HepG2 (cell line): ENCODE data around the gene HELZ. TPM values are rescaled to one million over a fixed set of nuclear protein-coding genes. Genes with fewer than 3 reads are reported as not detected.

Experiments used
- ATAC-seq: fragments of 200-7000 bp; cut with Tn5 transposase; 3 replicates; pipeline ENCODE4 v1.9.1; 2020; ENCODE audit warnings: mild to moderate bottlenecking, moderate library complexity
- BruUV-seq: library from RNA; stranded (reverse); fragments of 400-500 nt; replicated peaks from 2 replicates; lab custom pipeline; 2021; lab: Mats Ljungman, UMichigan
- CTCF ChIA-PET: fragments of 300-600 bp; formaldehyde crosslinking; extraction: SDS; loops from one replicate; lab custom pipeline; 2021; ENCODE audit warnings: low total read pairs, inconsistent platforms, low intra/inter-chr PET ratio; lab: Yijun Ruan, JAX
- POLR2A ChIA-PET: fragments of 350-600 bp; sonication (Branson Sonifier 250); formaldehyde crosslinking; loops from one replicate; lab custom pipeline; 2020; ENCODE audit warnings: antibody characterized with exemption, inconsistent platforms; lab: Yijun Ruan, JAX
- DNase-seq: peaks from one replicate; pipeline ENCODE4 v3.0.0-alpha.2; 2015; ENCODE audit warnings: low spot score
- FAIRE-seq: peaks from 3 replicates; lab custom pipeline; 2011; peaks lifted over from hg19 to GRCh38; lab: Jason Lieb, UNC
- H2AFZ ChIP-seq: one replicate; pipeline ENCODE4 v1.6.1; 2011; ENCODE audit warnings: low read length, inconsistent platforms
- H3K27ac ChIP-seq: fragments of 300-600 bp; 3 replicates; pipeline ENCODE4 v1.8.0; 2011; ENCODE audit warnings: mixed run types, mild to moderate bottlenecking, mixed read lengths, low read length, inconsistent platforms; ENCODE audit not compliant: insufficient read depth; ENCODE audit errors: extremely low read length
- H3K27me3 ChIP-seq, 2 experiments: fragments of 200-600 bp in 1 of 2; 2 replicates in 1 of 2; 3 replicates in 1 of 2; pipeline versions ENCODE4 v1.6.0 to v1.8.0; 2011; ENCODE audit warnings: low read length in 2 of 2, mild to moderate bottlenecking in 2 of 2, moderate library complexity in 2 of 2, inconsistent platforms in 1 of 2; ENCODE audit not compliant: insufficient read depth in 2 of 2, control insufficient read depth in 1 of 2
- H3K36me3 ChIP-seq, 2 experiments: fragments of 200-600 bp in 1 of 2; replicated peaks in 1 of 2; 2 replicates in 1 of 2; 3 replicates in 1 of 2; pipeline versions ENCODE4 v1.5.1 to v1.8.0; 2011; ENCODE audit warnings: low read length in 2 of 2, inconsistent platforms in 1 of 2; ENCODE audit not compliant: insufficient read depth in 2 of 2, control insufficient read depth in 1 of 2
- H3K4me1 ChIP-seq: 2 replicates; pipeline ENCODE4 v1.5.1; 2012; ENCODE audit warnings: low read length, inconsistent platforms; ENCODE audit not compliant: insufficient read depth
- H3K4me2 ChIP-seq: 2 replicates; pipeline ENCODE4 v1.6.0; 2011; ENCODE audit warnings: low read depth, low read length, inconsistent platforms
- H3K4me3 ChIP-seq, 3 experiments: fragments of 200-600 bp in 1 of 3; sonication (generic), shearing (Covaris generic) in 1 of 3; replicated peaks in 1 of 3; 2 replicates each; pipeline ENCODE4 v1.5.1; 2011 to 2016; ENCODE audit warnings: low read length in 3 of 3, inconsistent platforms in 2 of 3, low read depth in 2 of 3, mild to moderate bottlenecking in 2 of 3, control low read depth in 1 of 3, mixed read lengths in 1 of 3; ENCODE audit not compliant: insufficient read depth in 1 of 3
- H3K79me2 ChIP-seq: one replicate; pipeline ENCODE4 v1.6.1; 2011; ENCODE audit warnings: low read length, inconsistent platforms; ENCODE audit not compliant: insufficient read depth
- H3K9ac ChIP-seq: 2 replicates; pipeline ENCODE4 v1.6.0; 2011; ENCODE audit warnings: mild to moderate bottlenecking, low read depth, low read length, inconsistent platforms; ENCODE audit not compliant: insufficient read depth
- H3K9me3 ChIP-seq: 2 replicates; pipeline ENCODE4 v1.5.1; 2012; ENCODE audit warnings: mild to moderate bottlenecking, low read length
- H4K20me1 ChIP-seq: 2 replicates; pipeline ENCODE4 v1.6.0; 2011; ENCODE audit warnings: inconsistent platforms, mild to moderate bottlenecking, low read length, moderate library complexity; ENCODE audit not compliant: insufficient read depth
- ATM ChIP-seq: fragments of 450-650 bp; IDR thresholded peaks from 2 replicates; pipeline ENCODE4 v1.7.1; 2017; ENCODE audit warnings: mild to moderate bottlenecking, borderline replicate concordance
- CBX5 ChIP-seq: sonication (generic); formaldehyde crosslinking; IDR thresholded peaks from 2 replicates; pipeline ENCODE4 v1.4.0; 2020; ENCODE audit warnings: missing genetic modification reagents, borderline replicate concordance
- CREB1 ChIP-seq, 2 experiments: fragments of 450-650 bp in 1 of 2; IDR thresholded peaks; 2 replicates each; pipeline ENCODE4 v1.6.1; 2016 to 2017; ENCODE audit warnings: control low read depth in 1 of 2, mild to moderate bottlenecking in 1 of 2, missing compliant biosample characterization in 1 of 2, missing genetic modification characterization in 1 of 2
- ELF1 ChIP-seq: sonication (generic); formaldehyde crosslinking; IDR thresholded peaks from 2 replicates; pipeline ENCODE4 v1.4.0; 2020; ENCODE audit warnings: missing genetic modification reagents
- HHEX ChIP-seq: IDR thresholded peaks from 2 replicates; pipeline ENCODE4 v1.6.1; 2016; ENCODE audit warnings: control low read depth
- NONO ChIP-seq, 2 experiments: fragments of 450-650 bp in 1 of 2; sonication (generic) in 1 of 2; formaldehyde crosslinking in 1 of 2; IDR thresholded peaks in 1 of 2; conservative IDR thresholded peaks in 1 of 2; 2 replicates each; pipeline versions ENCODE4 v1.6.1 to v1.8.0; 2017 to 2022; ENCODE audit warnings: mild to moderate bottlenecking in 1 of 2, missing genetic modification reagents in 1 of 2, moderate library complexity in 1 of 2
- RAD51 ChIP-seq: fragments of 450-650 bp; IDR thresholded peaks from 2 replicates; pipeline ENCODE4 v1.6.1; 2016; ENCODE audit warnings: borderline replicate concordance
- ZKSCAN1 ChIP-seq: fragments of 150-350 bp; IDR thresholded peaks from 2 replicates; pipeline ENCODE4 v1.6.1; 2014; ENCODE audit warnings: low read length
- ZNF207 ChIP-seq: fragments of 450-650 bp; IDR thresholded peaks from 2 replicates; pipeline ENCODE4 v1.6.1; 2016; ENCODE audit warnings: antibody characterized with exemption, borderline replicate concordance
- ZNF329 ChIP-seq: sonication (generic); formaldehyde crosslinking; IDR thresholded peaks from 2 replicates; pipeline ENCODE4 v1.9.0; 2021; ENCODE audit warnings: low read depth, mild to moderate bottlenecking, missing genetic modification reagents
- WGBS: methylation state at CpG from one replicate; pipeline ENCODE4 v1.1.6; 2017; ENCODE audit warnings: low lambda C conversion rate; 5-methylcytosine and 5-hydroxymethylcytosine counted together
- in situ Hi-C: cut with HindIII; loops from 2 replicates; pipeline ENCODE4 v1.10.0; 2017; ENCODE audit warnings: low pct_unique_long_range_greater_than_20kb; ENCODE audit not compliant: extremely low pct_ligation_motif_present
- intact Hi-C: fragments of 100-400 bp; cut with micrococcal nuclease; formaldehyde crosslinking; loops from one replicate; pipeline ENCODE4 v1.10.0; 2022; ENCODE audit not compliant: unreplicated experiment
- polyA plus RNA-seq, 8 experiments: library from polyadenylated mRNA; depleted of rRNA in 3 of 8; stranded (reverse) in 7 of 8; unstranded in 1 of 8; fragments of >200 nt; fragmentation: Illumina TruSeq in 4 of 8; extraction: Trizol in 4 of 8; gene quantifications; 2 replicates each; pipeline versions ENCODE4 v1.2.1 to v1.2.3, GENCODE V29; 2011 to 2016; ENCODE audit warnings: low read depth in 4 of 8, missing spikeins in 1 of 8, mixed read lengths in 1 of 8; ENCODE audit not compliant: insufficient read depth in 1 of 8
- total RNA-seq, 5 experiments: library from RNA; depleted of rRNA; stranded (reverse); fragments of >200 nt; fragmentation: Illumina TruSeq; extraction: Trizol; gene quantifications; 2 replicates each; pipeline ENCODE4 v1.2.3, GENCODE V29; 2016; ENCODE audit warnings: low read depth in 1 of 5
- TF ChIP-seq, protein P1 (sequence below): IDR thresholded peaks from 2 replicates; pipeline ENCODE4 v1.6.1; 2016; ENCODE audit warnings: missing compliant biosample characterization, missing genetic modification reagents, borderline replicate concordance
- TF ChIP-seq, protein P2 (sequence below): sonication (generic); formaldehyde crosslinking; IDR thresholded peaks from 2 replicates; pipeline ENCODE4 v1.8.0; 2022; ENCODE audit warnings: low read depth, missing genetic modification reagents
- TF ChIP-seq, protein P3 (sequence below): sonication (generic); formaldehyde crosslinking; IDR thresholded peaks from 2 replicates; pipeline ENCODE4 v1.4.0; 2020; ENCODE audit warnings: missing genetic modification reagents, borderline replicate concordance
- TF ChIP-seq, protein P4 (sequence below): sonication (generic); formaldehyde crosslinking; IDR thresholded peaks from 2 replicates; pipeline ENCODE4 v1.5.0; 2020; ENCODE audit warnings: mild to moderate bottlenecking, missing genetic modification reagents, borderline replicate concordance

The HELZ gene
- total and polyA plus RNA-seq, 2 of the 13 experiments (the other 11 are each of a cell fraction or from before 2014, with no cell fraction given): 35.3 to 52.4 TPM

DNA sequence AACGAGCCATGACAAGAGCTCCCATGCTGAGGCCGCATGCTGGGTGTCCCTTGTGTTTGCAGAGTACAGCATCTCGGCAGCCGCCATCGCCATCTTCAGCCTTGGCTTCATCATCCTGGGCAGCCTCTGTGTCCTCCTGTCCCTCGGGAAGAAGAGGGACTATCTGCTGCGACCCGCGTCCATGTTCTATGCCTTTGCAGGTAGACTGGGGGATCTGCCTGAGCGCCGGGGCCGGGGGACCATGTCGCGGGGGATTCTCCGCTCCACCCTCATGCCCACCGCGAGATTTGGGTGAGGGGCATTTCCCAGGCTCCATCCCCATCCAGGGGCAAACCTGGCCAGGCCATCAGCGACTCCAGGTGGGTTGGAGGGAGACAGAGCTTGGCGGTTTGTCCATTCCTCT lies 190.0 kb downstream of the HELZ start (continued):
- TF ChIP-seq, protein P1, sequence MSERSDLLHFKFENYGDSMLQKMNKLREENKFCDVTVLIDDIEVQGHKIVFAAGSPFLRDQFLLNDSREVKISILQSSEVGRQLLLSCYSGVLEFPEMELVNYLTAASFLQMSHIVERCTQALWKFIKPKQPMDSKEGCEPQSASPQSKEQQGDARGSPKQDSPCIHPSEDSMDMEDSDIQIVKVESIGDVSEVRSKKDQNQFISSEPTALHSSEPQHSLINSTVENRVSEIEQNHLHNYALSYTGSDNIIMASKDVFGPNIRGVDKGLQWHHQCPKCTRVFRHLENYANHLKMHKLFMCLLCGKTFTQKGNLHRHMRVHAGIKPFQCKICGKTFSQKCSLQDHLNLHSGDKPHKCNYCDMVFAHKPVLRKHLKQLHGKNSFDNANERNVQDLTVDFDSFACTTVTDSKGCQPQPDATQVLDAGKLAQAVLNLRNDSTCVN (CRISPR knock-in tag): no peak
- TF ChIP-seq ZNF329: no peak
- TF ChIP-seq CBX5: no peak
- TF ChIP-seq, protein P2, sequence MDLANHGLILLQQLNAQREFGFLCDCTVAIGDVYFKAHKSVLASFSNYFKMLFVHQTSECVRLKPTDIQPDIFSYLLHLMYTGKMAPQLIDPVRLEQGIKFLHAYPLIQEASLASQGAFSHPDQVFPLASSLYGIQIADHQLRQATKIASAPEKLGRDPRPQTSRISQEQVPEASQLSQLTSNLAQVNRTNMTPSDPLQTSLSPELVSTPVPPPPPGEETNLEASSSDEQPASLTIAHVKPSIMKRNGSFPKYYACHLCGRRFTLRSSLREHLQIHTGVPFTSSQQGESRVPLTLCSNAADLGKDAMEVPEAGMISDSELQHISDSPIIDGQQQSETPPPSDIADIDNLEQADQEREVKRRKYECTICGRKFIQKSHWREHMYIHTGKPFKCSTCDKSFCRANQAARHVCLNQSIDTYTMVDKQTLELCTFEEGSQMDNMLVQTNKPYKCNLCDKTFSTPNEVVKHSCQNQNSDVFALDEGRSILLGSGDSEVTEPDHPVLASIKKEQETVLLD (CRISPR knock-in tag): no peak
- TF ChIP-seq, protein P3, sequence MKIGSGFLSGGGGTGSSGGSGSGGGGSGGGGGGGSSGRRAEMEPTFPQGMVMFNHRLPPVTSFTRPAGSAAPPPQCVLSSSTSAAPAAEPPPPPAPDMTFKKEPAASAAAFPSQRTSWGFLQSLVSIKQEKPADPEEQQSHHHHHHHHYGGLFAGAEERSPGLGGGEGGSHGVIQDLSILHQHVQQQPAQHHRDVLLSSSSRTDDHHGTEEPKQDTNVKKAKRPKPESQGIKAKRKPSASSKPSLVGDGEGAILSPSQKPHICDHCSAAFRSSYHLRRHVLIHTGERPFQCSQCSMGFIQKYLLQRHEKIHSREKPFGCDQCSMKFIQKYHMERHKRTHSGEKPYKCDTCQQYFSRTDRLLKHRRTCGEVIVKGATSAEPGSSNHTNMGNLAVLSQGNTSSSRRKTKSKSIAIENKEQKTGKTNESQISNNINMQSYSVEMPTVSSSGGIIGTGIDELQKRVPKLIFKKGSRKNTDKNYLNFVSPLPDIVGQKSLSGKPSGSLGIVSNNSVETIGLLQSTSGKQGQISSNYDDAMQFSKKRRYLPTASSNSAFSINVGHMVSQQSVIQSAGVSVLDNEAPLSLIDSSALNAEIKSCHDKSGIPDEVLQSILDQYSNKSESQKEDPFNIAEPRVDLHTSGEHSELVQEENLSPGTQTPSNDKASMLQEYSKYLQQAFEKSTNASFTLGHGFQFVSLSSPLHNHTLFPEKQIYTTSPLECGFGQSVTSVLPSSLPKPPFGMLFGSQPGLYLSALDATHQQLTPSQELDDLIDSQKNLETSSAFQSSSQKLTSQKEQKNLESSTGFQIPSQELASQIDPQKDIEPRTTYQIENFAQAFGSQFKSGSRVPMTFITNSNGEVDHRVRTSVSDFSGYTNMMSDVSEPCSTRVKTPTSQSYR: no peak

DNA sequence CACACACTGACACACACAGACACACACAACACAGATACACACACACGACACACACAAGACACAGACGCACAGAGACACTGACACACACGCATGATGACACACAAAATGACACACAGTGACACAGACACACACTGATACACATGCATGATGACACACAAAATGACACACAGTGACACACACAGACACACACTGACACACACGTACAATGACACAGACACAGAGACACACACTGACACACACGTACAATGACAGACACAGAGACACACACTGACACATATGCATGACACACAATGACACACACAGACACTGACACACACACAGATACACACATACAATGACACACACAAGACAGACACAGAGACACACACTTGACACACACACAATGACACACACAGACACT lies 190.4 kb downstream of the HELZ start:
- POLR2A ChIA-PET: no interaction called here
- BruUV-seq: no TSS peak
- Histone ChIP-seq H3K4me2 (no peak overlapping the region), H3K4me3 (no peak overlapping the region), H3K79me2 (no peaks in the 10 kb centered on the region), H3K27me3 (peaks cover 5 to 33% of the 10 kb centered on the region in 2 experiments; a peak in 3 of 5 replicates), H2AFZ (no peak overlapping the region), H3K9ac (no peak overlapping the region), H3K27ac (no peak overlapping the region), H3K36me3 (no peaks in the 10 kb centered on the region), H3K4me1 (no peaks in the 10 kb centered on the region), H3K9me3 (peaks cover 1% of the 10 kb centered on the region; the same call in 1 of the 2 replicates), H4K20me1 (no peaks in the 10 kb centered on the region)
- CTCF ChIA-PET: no interaction called here
- FAIRE-seq: peak; percentile 46
- intact Hi-C loops (no loop called here), in situ Hi-C loops (no loop called here)
- WGBS: 63% methylated on average over 5 of the region's 5 CpGs
- DNase-seq: no peak
- ATAC-seq: no peak
- TF ChIP-seq RAD51: peak; percentile 38; the same call in 1 of the 2 replicates
- TF ChIP-seq HHEX (CRISPR knock-in tag): no peak
- TF ChIP-seq CREB1 (IDR thresholded peaks at IDR 0.05): peak; percentile 91
- no peak for TF ChIP-seq CREB1 (CRISPR knock-in tag; IDR thresholded peaks at IDR 0.05)
- TF ChIP-seq, protein P4, sequence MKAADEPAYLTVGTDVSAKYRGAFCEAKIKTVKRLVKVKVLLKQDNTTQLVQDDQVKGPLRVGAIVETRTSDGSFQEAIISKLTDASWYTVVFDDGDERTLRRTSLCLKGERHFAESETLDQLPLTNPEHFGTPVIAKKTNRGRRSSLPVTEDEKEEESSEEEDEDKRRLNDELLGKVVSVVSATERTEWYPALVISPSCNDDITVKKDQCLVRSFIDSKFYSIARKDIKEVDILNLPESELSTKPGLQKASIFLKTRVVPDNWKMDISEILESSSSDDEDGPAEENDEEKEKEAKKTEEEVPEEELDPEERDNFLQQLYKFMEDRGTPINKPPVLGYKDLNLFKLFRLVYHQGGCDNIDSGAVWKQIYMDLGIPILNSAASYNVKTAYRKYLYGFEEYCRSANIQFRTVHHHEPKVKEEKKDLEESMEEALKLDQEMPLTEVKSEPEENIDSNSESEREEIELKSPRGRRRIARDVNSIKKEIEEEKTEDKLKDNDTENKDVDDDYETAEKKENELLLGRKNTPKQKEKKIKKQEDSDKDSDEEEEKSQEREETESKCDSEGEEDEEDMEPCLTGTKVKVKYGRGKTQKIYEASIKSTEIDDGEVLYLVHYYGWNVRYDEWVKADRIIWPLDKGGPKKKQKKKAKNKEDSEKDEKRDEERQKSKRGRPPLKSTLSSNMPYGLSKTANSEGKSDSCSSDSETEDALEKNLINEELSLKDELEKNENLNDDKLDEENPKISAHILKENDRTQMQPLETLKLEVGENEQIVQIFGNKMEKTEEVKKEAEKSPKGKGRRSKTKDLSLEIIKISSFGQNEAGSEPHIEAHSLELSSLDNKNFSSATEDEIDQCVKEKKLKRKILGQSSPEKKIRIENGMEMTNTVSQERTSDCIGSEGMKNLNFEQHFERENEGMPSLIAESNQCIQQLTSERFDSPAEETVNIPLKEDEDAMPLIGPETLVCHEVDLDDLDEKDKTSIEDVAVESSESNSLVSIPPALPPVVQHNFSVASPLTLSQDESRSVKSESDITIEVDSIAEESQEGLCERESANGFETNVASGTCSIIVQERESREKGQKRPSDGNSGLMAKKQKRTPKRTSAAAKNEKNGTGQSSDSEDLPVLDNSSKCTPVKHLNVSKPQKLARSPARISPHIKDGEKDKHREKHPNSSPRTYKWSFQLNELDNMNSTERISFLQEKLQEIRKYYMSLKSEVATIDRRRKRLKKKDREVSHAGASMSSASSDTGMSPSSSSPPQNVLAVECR (CRISPR knock-in tag): 0 out of 2 replicates have a peak, but pooled peaks have one; percentile 12
- TF ChIP-seq ATM: peak; percentile 58; the same call in 1 of the 2 replicates
- peak; percentile 88 for TF ChIP-seq ZNF207
- peak; percentile 60; the same call in 1 of the 2 replicates for TF ChIP-seq NONO (IDR thresholded peaks at IDR 0.05)
- no peak for TF ChIP-seq NONO (CRISPR knock-in tag; conservative IDR thresholded peaks at IDR 0.05)
- no peak for TF ChIP-seq ELF1 (CRISPR knock-in tag)
- no peak for TF ChIP-seq ZKSCAN1
